SK-N-SH (cell line): ENCODE results near the gene PLCXD1.
"Not testable (repeated sequence)": the region's sequence is repeated elsewhere in the genome, so short reads cannot be mapped to it uniquely, and the experiment has no call there.

Experiments
- CTCF ChIP-seq: fragments of 200-600 bp; sonication (generic); IDR thresholded peaks from 2 replicates; pipeline ENCODE4 v1.6.1; 2017; ENCODE audit warnings: antibody characterized with exemption, mild to moderate bottlenecking, moderate library complexity
- EZH2phosphoT487 ChIP-seq: fragments of 200-600 bp; sonication (generic); IDR thresholded peaks from 2 replicates; pipeline ENCODE4 v1.6.1; 2017; ENCODE audit warnings: low read depth, mixed run types, mild to moderate bottlenecking, antibody characterized with exemption, moderate library complexity, borderline replicate concordance
- GABPA ChIP-seq: IDR thresholded peaks from 2 replicates; pipeline ENCODE4 v1.4.0; 2012; ENCODE audit warnings: low read depth, mild to moderate bottlenecking
- MAX ChIP-seq: IDR thresholded peaks from 2 replicates; pipeline ENCODE4 v1.4.0; 2012; ENCODE audit warnings: low read depth
- PBX3 ChIP-seq: IDR thresholded peaks from 2 replicates; pipeline ENCODE4; 2012
- SIN3A ChIP-seq: IDR thresholded peaks from 2 replicates; pipeline ENCODE4 v1.6.1; 2012; ENCODE audit warnings: low read depth, mild to moderate bottlenecking, low read length, moderate library complexity, borderline replicate concordance
- TAF1 ChIP-seq: IDR thresholded peaks from 2 replicates; pipeline ENCODE4 v1.6.1; 2012; ENCODE audit warnings: low read depth, mild to moderate bottlenecking, low read length, moderate library complexity, borderline replicate concordance
- USF2 ChIP-seq: fragments of 150-350 bp; IDR thresholded peaks from 2 replicates; pipeline ENCODE4 v1.6.1; 2017; ENCODE audit warnings: antibody characterized with exemption, low read length, low read depth, borderline replicate concordance
- ZBTB33 ChIP-seq: IDR thresholded peaks from 2 replicates; pipeline ENCODE4 v1.4.0; 2012; ENCODE audit warnings: low read depth, borderline replicate concordance

GRCh38 chrX:279757-280604 is 1.2 kb upstream of the PLCXD1 start:
- TF ChIP-seq USF2, CTCF, GABPA, PBX3, TAF1, ZBTB33, SIN3A, MAX, EZH2phosphoT487: not testable (repeated sequence)
